ENCODE data around the gene LRPAP1.
"Not testable (repeated sequence)": the region's sequence is repeated elsewhere in the genome, so short reads cannot be mapped to it uniquely, and the experiment has no call there.

The LRPAP1 gene

DNA sequence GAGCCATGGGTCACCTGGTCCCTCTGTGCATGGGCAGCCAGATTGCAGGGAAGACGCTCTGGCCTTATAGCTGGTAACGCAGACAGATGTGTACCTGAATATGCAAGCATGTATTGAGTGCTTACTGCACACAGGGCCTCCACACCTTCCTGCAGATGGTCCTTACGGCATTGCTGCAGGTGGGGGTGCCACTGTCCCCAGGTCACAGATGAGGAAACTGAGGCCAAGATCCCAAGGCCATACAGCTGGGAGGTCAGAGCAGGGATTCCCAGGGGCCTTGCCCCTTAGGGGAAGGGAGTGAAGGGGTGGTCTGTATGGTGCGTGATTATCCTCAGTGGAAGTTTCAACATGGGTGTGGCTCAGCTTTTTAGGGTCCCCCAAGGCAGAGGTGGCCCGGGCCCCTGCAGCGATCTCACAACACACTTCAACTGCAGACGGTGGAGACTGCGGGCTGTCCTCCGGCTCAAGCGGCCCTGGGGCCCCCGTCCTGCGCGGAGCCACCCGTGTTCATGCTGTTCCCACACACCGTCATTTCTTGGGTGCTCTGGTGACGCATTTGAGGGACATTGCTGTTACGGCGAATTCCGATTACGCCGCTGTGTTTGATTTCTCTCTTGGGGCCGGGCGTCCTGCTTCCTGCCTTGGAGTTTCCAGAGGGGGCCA lies 61.0 kb downstream of the LRPAP1 start:
- no peak for DNase-seq

- DNase-seq = no peak
Observed at GRCh38 chr4:3470244-3471097, 61.8 kb downstream of the LRPAP1 start.

GRCh38 chr4:3469386-3470243 lies 62.6 kb downstream of the LRPAP1 start:
- DNase-seq = no peak

GRCh38 chr4:3468804-3469203 lies 63.4 kb downstream of the LRPAP1 start:
- DNase-seq = no peak

- no peak for DNase-seq
Observed at GRCh38 chr4:3468154-3468553, 64.1 kb downstream of the LRPAP1 start.

GRCh38 chr4:3467601-3468031 lies 64.6 kb downstream of the LRPAP1 start:
- no peak for DNase-seq

DNA sequence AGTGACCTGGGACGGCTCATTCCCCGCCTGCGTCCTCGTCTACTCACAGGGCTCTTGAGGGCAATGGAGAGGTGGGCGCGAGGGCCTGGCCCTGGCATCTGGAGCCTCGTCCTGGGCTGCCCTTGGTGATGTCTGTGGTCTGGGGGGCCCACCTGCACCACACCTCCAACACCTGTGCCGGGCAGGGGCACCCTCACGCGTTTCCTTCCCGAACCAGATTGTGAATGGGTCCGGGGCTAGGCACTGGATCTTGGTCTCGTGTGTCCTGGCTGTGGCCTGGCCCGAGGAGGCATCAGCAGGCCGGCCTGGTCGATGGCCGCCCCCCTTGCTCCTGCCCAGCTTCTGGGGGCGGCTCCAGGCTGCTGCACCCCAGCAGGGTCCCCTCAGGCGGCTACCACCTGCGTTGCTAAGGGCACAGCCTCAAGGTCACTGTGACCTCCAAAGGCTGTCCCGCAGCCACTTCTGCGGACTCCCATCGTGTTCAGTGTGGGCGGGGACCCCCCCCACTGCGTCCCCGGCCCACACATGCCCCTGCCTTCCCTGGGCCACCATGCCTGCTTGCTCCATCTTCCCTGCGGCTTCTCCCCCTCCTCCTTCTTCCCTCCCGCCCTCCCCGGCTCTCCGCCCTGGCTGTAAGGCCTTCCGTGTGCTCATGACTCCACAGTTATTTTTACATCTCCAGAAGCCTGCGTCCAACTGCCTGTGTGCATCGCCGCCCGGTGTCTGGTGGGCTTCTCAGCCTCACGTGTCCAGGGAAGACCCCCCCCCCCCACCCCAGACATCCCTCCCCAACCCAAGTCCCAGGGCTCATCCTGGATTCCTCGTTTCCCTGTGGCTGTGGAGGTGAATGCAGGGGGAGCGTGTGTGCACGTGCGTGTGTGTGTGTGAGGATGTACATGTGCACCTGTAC lies 65.3 kb downstream of the LRPAP1 start:
- DNase-seq = no peak

GRCh38 chr4:3465698-3466671 lies 66.2 kb downstream of the LRPAP1 start:
- DNase-seq = no peak

- no peak for DNase-seq
Observed at GRCh38 chr4:3464911-3465697, 67.1 kb downstream of the LRPAP1 start.

GRCh38 chr4:3464349-3464905 lies 67.8 kb downstream of the LRPAP1 start:
- DNase-seq = no peak

GRCh38 chr4:3463556-3464348 lies 68.5 kb downstream of the LRPAP1 start:
- DNase-seq = no peak

DNA sequence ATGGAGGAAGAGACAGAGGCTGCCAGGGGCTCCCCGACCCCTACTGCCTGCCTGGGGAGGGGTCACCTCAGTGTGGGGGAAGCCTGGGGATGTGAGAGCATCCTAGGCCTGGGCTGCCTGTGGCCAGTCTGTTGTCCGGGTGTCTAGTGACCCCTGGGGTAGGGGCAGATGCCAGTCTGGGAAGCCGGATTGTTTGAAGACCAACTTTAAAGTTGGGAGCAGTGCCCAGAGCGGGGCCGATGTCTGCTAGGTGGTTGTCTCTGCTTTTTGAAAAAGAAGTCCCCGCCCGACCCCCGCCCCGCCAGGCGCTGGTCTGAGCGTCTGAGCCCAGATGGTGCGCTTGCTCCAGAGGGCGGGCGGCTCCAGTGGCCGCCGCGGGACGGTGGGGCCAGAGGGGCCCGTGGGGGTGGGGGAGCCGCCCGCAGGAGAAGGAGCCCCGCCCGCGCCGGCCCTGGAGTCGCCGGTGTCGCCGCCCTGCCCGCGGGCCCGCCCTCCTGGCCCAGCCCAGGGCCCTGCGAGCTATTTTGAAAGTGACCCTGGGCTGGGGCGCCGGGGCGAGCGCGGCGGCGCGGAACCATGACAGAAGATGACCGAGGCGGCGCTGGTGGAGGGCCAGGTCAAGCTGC lies 69.3 kb downstream of the LRPAP1 start, which contains the start of gene DOK7:
Gene DOK7, plus strand, starts transcription at position 517 of the 626 bp plus-strand sequence. Its CDS starts 70 bp downstream, at position 587.
- DNase-seq = no peak

DNA sequence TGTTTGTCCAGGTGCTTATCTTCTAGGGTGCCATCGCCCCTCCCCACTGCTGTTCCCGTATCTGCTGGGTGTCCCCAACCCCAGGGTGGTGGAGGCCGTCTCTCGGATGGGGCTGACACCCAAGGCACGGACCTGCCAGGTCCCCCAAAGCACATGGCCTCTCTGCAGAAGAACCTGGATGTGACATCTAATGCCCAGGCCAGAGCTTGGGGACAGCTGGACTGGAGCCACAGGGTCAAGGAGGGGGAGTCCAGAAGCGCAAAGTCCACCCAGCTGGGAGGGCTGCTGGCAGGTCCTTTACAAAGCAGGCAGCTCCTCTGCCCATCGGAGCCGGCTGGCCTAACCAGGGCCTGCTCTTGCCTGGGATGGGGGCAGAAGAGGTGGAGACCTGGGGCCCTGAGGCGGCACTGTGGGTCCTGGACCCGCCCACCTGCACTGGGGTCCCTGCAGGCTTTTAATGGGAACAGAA lies 69.9 kb downstream of the LRPAP1 start:
- DNase-seq = no peak

DNA sequence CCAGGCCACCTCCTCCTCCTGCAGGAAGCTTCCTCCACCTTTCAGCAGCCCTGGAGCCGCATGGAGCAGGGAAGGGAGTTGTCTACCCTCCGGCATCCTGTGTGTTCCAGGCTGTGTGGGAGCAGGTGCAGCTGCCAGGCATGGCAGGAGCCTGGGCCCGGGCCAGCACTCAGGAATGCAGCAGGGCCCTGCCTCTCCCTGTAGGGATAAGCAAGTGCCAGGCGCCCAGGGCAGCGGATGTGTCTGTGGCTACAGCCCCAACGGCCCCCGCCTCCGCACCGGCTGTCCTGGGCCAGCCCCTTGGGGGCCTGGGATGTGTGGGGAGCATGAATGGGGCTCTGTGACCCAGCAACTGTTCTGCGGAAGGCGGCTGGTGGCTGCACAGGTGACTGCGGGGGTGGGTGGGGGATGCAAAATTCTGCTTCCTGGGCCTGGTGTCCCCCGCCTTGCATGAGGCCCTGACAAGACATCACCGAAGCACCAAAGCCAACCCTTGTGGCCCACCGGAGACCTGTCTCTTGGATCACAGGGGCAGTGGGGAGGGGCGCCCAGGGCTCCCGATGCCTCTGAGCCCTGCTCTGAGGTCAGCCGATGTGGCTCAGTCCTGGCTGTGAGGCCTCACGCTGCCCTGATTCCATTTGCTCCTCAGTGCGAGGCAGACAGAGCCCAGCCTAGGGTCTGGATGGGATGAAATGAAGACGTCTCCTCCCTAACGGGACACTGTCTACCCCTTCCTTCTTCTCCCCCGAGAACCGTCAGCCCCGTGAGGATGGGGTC lies 70.5 kb downstream of the LRPAP1 start:
- DNase-seq = peak; percentile 25 to 45

DNA sequence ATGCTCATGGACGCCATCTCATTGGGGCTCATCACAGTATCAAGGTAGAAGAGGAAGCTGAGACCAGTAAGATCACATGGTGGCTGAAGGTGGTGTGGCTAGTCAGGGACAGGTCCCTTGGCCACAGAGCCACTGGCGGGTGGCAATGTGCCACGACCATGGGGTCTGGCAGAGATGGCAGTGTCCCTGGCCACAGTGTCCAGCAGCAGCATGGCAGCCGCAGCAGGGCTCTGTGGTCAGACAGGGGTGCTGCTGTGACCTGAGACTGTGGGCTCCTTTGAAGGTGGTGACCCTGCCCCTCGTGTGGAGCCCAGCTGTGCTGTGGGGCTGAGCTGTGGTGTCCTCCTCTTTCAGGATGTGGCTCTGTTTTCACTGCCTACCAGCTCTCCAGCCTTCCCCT lies 71.3 kb downstream of the LRPAP1 start:
- no peak for DNase-seq

GRCh38 chr4:3459156-3459555 lies 73.1 kb downstream of the LRPAP1 start:
- DNase-seq = not testable (repeated sequence)

DNA sequence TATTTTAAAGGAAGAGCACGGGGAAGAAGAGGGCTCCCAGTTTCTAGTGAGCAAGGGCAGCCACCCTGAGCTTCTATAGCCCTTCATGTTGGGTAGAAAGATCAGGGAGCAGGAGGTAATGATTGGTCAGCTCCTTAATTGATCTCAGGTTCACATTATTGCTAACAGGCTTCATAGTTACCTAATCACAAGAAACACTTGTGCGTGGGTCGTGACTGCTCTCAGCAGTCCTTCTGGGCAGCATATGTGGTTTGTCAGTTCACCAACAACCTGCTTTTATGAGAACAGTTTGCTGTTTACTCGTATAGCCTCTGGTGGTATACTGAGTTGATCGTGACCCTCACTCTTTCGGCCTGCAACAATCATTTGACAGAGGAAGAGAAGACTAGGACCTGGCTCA lies 73.9 kb downstream of the LRPAP1 start:
- DNase-seq = no peak

Data from SHP77 (cell line).